ENCODE results near the gene FRMPD4.

FRMPD4 gene

DNA sequence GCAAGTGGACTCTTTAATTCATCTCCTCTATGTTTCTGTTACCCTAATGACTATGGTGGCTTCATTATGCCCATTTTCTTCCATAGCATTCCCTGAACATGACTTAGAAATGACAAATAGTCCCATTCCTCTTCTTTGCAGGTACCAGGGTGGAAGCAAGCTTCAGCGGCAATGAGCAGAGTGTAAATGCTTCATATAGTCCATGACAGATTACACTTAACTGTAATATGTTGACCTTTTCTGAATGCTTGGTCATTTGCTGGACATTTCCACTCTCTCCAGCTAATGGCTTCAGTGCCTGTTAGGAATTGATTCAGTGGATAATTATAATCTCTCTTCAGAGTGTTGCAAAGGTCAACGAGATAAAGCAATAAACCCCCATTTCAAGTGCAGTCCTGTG lies 523.2 kb downstream of the FRMPD4 start:
- TF ChIP-seq EZH2phosphoT487 (IDR thresholded peaks at IDR 0.05; ENCODE audit: low read length) (no peak), EZH2 (optimal IDR thresholded peaks at IDR 0.05; ENCODE audit: low read depth, low read length) (no peak)
- TF ChIP-seq, protein P1, sequence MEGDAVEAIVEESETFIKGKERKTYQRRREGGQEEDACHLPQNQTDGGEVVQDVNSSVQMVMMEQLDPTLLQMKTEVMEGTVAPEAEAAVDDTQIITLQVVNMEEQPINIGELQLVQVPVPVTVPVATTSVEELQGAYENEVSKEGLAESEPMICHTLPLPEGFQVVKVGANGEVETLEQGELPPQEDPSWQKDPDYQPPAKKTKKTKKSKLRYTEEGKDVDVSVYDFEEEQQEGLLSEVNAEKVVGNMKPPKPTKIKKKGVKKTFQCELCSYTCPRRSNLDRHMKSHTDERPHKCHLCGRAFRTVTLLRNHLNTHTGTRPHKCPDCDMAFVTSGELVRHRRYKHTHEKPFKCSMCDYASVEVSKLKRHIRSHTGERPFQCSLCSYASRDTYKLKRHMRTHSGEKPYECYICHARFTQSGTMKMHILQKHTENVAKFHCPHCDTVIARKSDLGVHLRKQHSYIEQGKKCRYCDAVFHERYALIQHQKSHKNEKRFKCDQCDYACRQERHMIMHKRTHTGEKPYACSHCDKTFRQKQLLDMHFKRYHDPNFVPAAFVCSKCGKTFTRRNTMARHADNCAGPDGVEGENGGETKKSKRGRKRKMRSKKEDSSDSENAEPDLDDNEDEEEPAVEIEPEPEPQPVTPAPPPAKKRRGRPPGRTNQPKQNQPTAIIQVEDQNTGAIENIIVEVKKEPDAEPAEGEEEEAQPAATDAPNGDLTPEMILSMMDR (IDR thresholded peaks at IDR 0.05; ENCODE audit: low read length) = no peak
- no peaks in the 10 kb centered on the region for H3K9me2 ChIP-seq (replicated peaks; ENCODE audit: insufficient read depth, low read length)
- no peaks in the 10 kb centered on the region for H3K27me3 ChIP-seq (replicated peaks; ENCODE audit: insufficient read depth, low read length)
- no peaks in the 10 kb centered on the region for H3K9me3 ChIP-seq (replicated peaks; ENCODE audit: insufficient read depth, low read length)
- no peak overlapping the region for H2AFZ ChIP-seq (ENCODE audit: low read length)
- H3K4me2 ChIP-seq (ENCODE audit: low read depth, low read length) = no peak overlapping the region
- H3K4me1 ChIP-seq (ENCODE audit: low read length) = no peaks in the 10 kb centered on the region
- H3F3A ChIP-seq (ENCODE audit: insufficient read depth, low read length) = no peaks in the 10 kb centered on the region
- H3K9ac ChIP-seq (ENCODE audit: low read length) = no peak overlapping the region
- H3K27ac ChIP-seq (ENCODE audit: low read length) = no peak overlapping the region
- no peak overlapping the region for H3K4me3 ChIP-seq (ENCODE audit: low read length)
- no peak for DNase-seq
- no peaks in the 10 kb centered on the region for H4K20me1 ChIP-seq (ENCODE audit: insufficient read depth, low read length)
- H3K79me2 ChIP-seq (ENCODE audit: low read length) = no peaks in the 10 kb centered on the region
- H3K36me3 ChIP-seq (replicated peaks; ENCODE audit: insufficient read depth, low read length) = no peaks in the 10 kb centered on the region

GRCh38 chrX:12672367-12673106 lies 534.3 kb downstream of the FRMPD4 start:
- no peaks in the 10 kb centered on the region for H3F3A ChIP-seq (ENCODE audit: insufficient read depth, low read length)
- no peaks in the 10 kb centered on the region for H3K36me3 ChIP-seq (replicated peaks; ENCODE audit: insufficient read depth, low read length)
- no peaks in the 10 kb centered on the region for H4K20me1 ChIP-seq (ENCODE audit: insufficient read depth, low read length)
- no peak overlapping the region for H3K4me3 ChIP-seq (ENCODE audit: low read length)
- H3K79me2 ChIP-seq (ENCODE audit: low read length) = no peaks in the 10 kb centered on the region
- DNase-seq = no peak
- no peaks in the 10 kb centered on the region for H3K9me3 ChIP-seq (replicated peaks; ENCODE audit: insufficient read depth, low read length)
- H3K9ac ChIP-seq (ENCODE audit: low read length) = no peak overlapping the region
- no peaks in the 10 kb centered on the region for H3K27me3 ChIP-seq (replicated peaks; ENCODE audit: insufficient read depth, low read length)
- no peak overlapping the region for H3K4me2 ChIP-seq (ENCODE audit: low read depth, low read length)
- TF ChIP-seq, protein P1 (IDR thresholded peaks at IDR 0.05; ENCODE audit: low read length) = no peak
- TF ChIP-seq EZH2phosphoT487 (IDR thresholded peaks at IDR 0.05; ENCODE audit: low read length) (no peak), EZH2 (optimal IDR thresholded peaks at IDR 0.05; ENCODE audit: low read depth, low read length) (no peak)
- H3K9me2 ChIP-seq (replicated peaks; ENCODE audit: insufficient read depth, low read length) = no peaks in the 10 kb centered on the region
- no peak overlapping the region for H3K27ac ChIP-seq (ENCODE audit: low read length)
- no peak overlapping the region for H2AFZ ChIP-seq (ENCODE audit: low read length)
- H3K4me1 ChIP-seq (ENCODE audit: low read length) = no peaks in the 10 kb centered on the region

- H2AFZ ChIP-seq (ENCODE audit: low read length) = no peak overlapping the region
- no peaks in the 10 kb centered on the region for H4K20me1 ChIP-seq (ENCODE audit: insufficient read depth, low read length)
- no peaks in the 10 kb centered on the region for H3K27me3 ChIP-seq (replicated peaks; ENCODE audit: insufficient read depth, low read length)
- no peaks in the 10 kb centered on the region for H3K36me3 ChIP-seq (replicated peaks; ENCODE audit: insufficient read depth, low read length)
- H3K79me2 ChIP-seq (ENCODE audit: low read length) = no peaks in the 10 kb centered on the region
- H3K4me2 ChIP-seq (ENCODE audit: low read depth, low read length) = no peak overlapping the region
- H3K27ac ChIP-seq (ENCODE audit: low read length) = no peak overlapping the region
- H3K4me1 ChIP-seq (ENCODE audit: low read length) = no peaks in the 10 kb centered on the region
- TF ChIP-seq, protein P1 (IDR thresholded peaks at IDR 0.05; ENCODE audit: low read length) = no peak
- TF ChIP-seq EZH2phosphoT487 (IDR thresholded peaks at IDR 0.05; ENCODE audit: low read length) (no peak), EZH2 (optimal IDR thresholded peaks at IDR 0.05; ENCODE audit: low read depth, low read length) (no peak)
- no peak overlapping the region for H3K4me3 ChIP-seq (ENCODE audit: low read length)
- H3K9me2 ChIP-seq (replicated peaks; ENCODE audit: insufficient read depth, low read length) = no peaks in the 10 kb centered on the region
- no peaks in the 10 kb centered on the region for H3K9me3 ChIP-seq (replicated peaks; ENCODE audit: insufficient read depth, low read length)
- no peak overlapping the region for H3K9ac ChIP-seq (ENCODE audit: low read length)
- no peak for DNase-seq
- H3F3A ChIP-seq (ENCODE audit: insufficient read depth, low read length) = no peaks in the 10 kb centered on the region
Observed at GRCh38 chrX:12673487-12673886, 535.2 kb downstream of the FRMPD4 start.
